GM18868 (cell line): Measurements from ENCODE around the gene STK11.

Experiments used
- ATAC-seq: cut with Tn5 transposase; IDR thresholded peaks from one replicate; pipeline ENCODE4 v1.9.1; 2021; ENCODE audit warnings: mild to moderate bottlenecking, moderate library complexity; ENCODE audit not compliant: unreplicated experiment

The STK11 gene

GRCh38 chr19:1259876-1260748, 54.5 kb downstream of the STK11 start:
- ATAC-seq = no peak

GRCh38 chr19:1260749-1261537, 55.4 kb downstream of the STK11 start:
- peak; percentile 69 for ATAC-seq

GRCh38 chr19:1261538-1261797, 55.9 kb downstream of the STK11 start:
- ATAC-seq = no peak

- ATAC-seq = no peak
These were observed 56.4 kb downstream of the STK11 start for GRCh38 chr19:1261798-1262622.

- ATAC-seq = no peak
These were observed 57.1 kb downstream of the STK11 start for GRCh38 chr19:1262623-1263123.

GRCh38 chr19:1263188-1263587, 57.6 kb downstream of the STK11 start:
- ATAC-seq = no peak

GRCh38 chr19:1264801-1265614, 59.4 kb downstream of the STK11 start:
- no peak for ATAC-seq

GRCh38 chr19:1265615-1266128, 60.1 kb downstream of the STK11 start:
- no peak for ATAC-seq

- ATAC-seq = peak; percentile 31
These were observed 60.7 kb downstream of the STK11 start for GRCh38 chr19:1266129-1266915.

GRCh38 chr19:1266916-1267476, 61.4 kb downstream of the STK11 start:
- peak; percentile 19 for ATAC-seq

GRCh38 chr19:1267477-1268225, 62.1 kb downstream of the STK11 start:
- ATAC-seq = no peak

- ATAC-seq = no peak
These were observed 62.9 kb downstream of the STK11 start for GRCh38 chr19:1268226-1269064.

GRCh38 chr19:1269065-1269477, 63.5 kb downstream of the STK11 start, which contains the start of gene CIRBP:
CIRBP (plus strand) TSS chr19:1269332; CDS start chr19:1270934, 1,602 bp downstream.
- peak; percentile 58 for ATAC-seq

- peak; percentile 27 for ATAC-seq
These were observed 64.1 kb downstream of the STK11 start for GRCh38 chr19:1269478-1270212.

- no peak for ATAC-seq
These were observed 64.8 kb downstream of the STK11 start for GRCh38 chr19:1270213-1270853.
